HG02623 (cell line): ENCODE results near the gene IMPDH1.

Experiments
- ATAC-seq: cut with Tn5 transposase; IDR thresholded peaks from one replicate; pipeline ENCODE4 v1.9.1; 2021; ENCODE audit warnings: moderate library complexity; ENCODE audit not compliant: unreplicated experiment

Gene IMPDH1

DNA sequence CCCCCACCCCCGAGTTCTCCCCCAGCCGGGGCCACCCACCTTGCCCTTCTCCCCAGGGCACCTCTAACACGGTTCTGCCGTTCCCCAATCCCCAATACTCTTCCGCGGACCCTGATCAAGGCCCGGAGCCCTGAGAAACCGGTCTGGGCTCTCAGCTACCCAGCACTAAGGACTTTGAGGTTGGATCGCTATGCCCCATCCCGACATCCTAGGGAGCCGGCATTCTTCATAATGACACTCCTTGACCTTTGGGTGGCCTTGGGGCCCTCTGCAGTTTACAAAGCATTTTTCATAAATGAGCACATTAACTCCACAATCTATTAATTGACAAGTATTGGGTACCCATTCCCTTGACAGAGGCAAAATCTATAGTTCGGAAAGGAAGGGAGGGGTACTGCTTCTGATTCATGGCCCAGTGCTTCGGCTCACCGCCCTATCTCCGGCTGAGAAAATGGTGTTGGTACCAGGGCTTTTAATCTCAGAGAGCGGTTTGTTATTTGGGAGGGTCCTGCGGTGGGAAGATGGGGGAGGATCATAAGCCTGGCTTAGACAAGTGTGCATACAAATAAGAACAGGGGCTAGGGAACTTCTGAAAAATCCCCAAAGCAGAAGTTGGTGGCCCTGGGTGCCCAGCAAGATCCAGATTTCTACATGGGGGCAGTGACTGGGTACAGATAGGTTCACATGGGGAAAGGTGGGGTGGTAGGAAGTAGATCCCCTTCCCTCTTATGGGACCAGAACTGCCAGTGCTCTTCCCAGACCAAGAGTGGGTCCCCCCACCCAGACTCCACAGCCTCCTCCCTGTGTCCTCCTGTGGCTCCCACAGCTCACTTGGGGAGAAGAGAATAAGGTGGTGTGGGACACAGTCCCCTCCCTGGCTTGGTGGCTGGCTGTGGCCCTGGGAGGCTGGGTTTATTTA, 3.2 kb downstream of the IMPDH1 start:
- ATAC-seq, result no peak

DNA sequence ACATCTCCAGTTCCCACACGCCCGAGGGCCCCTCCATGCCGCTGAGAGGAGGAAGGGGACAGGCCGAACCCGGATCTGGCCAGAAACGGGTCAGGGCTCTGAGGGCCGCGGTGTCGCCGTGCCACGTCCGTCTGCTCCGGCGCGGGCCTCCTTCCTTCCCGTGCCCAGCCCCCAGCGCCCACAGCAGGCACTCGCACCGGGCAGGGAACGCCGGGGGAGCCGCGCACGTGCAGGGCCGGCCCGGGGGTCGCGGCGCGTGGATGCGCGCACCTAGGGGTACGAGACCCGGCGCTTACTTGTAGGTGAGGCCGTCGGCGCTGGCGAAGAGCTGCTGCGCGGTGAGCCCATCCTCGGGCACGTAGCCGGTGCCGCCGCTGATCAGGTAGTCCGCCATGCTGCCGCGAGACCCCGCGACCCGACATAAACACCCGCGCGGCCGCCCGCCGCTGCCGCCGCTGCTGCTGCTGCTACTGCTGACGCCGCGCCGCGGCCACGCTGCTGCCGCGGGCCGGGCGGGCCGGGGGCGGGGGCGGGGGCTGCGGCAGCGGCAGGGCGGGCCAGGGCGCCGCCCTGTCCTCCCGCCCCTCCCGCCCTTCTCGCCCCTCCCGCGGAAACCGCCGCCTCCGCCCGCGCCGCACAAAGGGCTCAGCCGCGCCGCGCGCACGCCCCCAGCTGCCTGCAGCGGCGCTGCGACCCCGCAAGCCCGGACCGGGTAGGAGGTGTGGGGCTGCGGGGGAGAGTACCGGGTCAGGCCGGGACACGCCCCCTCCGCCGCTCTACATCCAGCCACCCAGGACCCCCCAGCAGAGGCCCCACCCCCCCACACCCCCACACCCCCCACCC, 4.1 kb downstream of the IMPDH1 start:
- ATAC-seq, result no peak

- no peak for ATAC-seq
Measured at GRCh38 chr7:128404886-128405470, 4.8 kb downstream of the IMPDH1 start.

DNA sequence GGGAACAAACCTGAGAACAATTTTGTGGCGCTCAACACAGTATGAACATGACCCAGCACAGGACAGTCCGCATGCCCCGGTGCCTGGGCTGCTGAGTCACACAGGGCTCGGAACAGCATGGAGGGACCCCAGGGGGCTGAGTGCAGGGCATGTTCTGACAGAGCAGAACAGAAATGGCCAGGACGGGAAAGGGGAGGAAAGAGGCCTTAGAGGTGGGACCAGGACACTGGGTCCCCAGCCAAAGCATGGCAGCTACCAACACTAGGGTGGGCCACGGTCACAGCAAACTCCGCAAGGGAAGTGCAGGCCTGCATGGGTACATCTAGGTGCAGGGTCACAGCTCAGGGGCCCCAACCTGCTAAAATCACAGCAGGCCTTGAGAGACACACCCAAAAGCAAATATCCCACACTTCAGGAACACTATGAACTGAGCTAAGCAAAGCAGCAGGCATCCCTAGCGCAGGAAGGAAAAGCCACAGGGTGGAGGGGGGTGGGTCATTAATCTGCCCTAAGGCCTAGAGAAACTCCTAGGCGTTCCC, 5.6 kb downstream of the IMPDH1 start:
- no peak for ATAC-seq

DNA sequence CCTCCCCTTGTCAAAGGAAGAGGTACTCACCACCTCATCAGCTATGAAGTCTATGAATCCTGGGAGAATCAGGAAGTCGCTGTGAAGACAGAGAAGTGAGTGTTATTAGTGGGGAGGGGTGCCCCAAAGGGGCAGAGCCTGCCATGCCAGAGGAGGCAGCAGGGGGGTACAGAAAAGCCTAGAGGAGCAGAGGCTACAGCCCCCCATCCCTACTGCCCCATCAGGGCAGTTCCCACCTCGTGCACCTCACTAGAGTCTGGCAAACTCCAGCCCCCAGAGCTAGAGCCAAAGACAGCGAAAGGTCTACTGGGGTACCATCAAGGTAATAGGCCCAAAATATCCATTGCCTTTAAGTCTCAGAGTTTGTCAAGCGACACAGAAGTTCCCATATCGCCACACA, 6.1 kb downstream of the IMPDH1 start:
- no peak for ATAC-seq

GRCh38 chr7:128402356-128402755, 7.4 kb downstream of the IMPDH1 start:
- no peak for ATAC-seq

- ATAC-seq, result no peak
Measured at GRCh38 chr7:128400566-128400965, 9.2 kb downstream of the IMPDH1 start.

GRCh38 chr7:128399991-128400390, 9.8 kb downstream of the IMPDH1 start:
- no peak for ATAC-seq

DNA sequence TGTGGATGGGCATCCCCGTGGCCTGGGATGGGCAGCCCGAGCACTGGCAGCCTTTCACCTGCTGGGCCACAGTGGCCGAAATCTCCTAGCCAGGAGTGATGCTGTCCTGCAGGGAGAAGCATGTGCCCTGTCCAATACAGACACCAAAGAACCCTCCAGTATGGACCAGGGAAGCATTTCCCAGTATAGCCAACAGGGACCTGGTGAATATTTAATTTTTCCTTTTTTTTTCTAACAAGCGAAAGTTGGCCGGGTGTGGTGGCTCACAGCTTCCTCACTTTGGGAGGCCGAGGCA, 11.0 kb downstream of the IMPDH1 start:
- no peak for ATAC-seq

DNA sequence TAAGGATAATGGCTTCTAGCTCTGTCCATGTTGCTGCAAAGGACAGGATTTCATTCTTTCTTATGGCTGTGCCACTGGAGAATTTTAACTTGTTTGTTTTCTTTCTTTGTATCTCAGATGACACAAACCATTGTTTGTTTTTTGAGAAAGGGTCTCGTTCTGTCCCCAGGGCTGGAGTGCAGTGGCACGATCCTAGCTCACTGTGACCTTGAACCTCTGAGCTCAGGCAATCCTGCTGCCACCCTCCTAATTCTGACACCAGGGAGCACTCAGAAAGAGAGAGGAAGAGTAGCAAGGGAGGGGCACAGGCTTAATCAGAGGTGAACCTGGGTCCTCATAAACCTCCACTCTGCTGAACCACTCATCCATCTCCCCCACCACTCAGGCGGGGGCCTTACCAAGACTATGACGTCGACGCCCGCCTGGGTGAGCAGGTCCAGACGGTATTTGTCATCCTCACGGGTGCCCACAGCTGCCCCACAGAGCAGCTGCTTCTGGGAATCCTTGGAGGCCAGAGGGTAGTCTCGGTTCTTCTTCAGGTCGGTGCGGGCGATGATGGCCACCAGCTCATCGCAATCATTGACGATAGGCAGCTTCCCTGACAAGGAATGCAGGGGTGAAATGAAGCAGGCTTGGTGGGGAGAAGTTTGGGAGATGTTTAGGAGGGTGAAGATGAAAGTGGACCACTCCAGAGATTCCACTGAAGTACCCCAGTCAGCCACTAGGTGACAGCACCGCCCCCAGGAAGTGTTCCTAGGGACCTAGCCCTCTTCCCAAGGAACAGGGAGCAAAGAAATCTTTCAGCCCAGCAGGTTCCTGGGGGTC, 11.6 kb downstream of the IMPDH1 start:
- no peak for ATAC-seq

DNA sequence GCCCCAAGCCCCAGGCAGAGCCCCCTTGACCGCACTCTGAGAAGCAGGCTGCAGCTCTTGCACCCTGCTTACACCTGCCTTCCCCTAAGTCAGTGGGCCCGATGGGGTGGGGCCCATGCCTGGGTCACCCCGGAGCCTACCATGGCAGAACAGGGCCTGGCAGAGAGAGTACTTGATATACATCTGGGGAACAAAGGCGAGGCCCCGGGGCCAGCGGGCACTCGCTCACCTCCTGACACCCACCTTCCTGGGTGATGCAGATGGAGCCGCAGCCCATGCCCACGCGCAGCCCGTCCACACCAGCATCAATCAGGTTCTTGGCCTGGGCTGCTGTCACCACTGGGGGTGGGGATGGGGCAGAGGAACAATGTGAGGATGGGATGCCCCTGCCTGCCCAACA, 13.4 kb downstream of the IMPDH1 start:
- ATAC-seq, result no peak

DNA sequence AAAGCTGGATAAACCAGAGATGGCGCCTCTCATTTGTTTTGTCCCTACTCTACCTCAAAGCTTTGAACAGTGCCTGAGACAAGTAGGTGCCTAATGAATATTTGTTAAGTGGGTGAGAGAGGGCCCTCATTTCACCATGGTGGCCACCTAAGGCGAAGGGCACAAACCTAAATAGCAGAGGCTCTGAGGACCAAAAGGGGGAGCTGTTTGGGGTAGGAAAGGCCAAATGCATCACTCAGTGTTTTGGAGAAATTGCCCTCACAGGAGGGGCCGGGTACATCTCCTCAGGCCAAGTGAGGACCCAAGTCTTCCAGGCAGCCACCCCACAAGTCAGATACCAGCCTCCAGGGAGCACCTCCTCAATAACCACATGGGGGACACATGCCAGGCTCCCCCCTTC, 14.0 kb downstream of the IMPDH1 start:
- no peak for ATAC-seq

- no peak for ATAC-seq
Measured at GRCh38 chr7:128394904-128395496, 14.8 kb downstream of the IMPDH1 start.

DNA sequence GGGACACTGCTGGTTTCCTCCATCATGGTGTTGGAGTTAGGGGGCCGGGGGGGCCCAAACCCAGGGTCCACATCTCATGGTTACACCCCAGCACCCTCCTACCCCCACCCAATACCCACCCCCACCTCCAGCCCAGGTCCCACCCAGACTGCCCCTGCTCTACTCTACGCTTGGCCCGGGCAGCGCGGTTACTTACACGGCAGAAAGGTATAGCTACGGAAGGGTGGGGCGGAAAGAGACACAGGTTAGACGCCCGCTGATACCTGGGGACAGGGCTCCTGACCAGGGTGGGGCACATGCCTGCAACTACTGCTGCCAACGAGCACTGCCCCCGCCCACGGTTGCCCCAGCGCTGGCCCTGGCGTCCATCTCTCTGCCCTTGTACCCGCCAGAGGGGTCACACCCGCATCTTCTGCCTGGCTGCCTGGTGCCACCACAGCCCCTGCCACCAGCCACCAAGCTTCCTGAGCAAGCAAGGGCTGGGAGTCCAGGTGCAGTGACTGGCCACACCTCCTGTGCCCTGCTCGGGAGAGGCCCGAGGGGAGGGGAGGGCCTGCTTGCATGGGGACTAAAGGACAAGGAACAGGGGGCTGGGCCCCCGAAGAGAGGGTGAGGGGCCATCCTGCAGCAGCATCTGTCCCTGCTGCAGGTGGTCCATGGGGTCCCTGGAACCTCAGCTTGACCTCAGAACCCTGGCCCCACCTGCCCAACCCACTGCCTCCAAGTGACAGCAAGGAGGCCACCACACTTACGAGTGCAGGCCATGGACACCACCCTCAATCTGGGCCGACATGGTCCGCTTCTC, 16.1 kb downstream of the IMPDH1 start:
- no peak for ATAC-seq

DNA sequence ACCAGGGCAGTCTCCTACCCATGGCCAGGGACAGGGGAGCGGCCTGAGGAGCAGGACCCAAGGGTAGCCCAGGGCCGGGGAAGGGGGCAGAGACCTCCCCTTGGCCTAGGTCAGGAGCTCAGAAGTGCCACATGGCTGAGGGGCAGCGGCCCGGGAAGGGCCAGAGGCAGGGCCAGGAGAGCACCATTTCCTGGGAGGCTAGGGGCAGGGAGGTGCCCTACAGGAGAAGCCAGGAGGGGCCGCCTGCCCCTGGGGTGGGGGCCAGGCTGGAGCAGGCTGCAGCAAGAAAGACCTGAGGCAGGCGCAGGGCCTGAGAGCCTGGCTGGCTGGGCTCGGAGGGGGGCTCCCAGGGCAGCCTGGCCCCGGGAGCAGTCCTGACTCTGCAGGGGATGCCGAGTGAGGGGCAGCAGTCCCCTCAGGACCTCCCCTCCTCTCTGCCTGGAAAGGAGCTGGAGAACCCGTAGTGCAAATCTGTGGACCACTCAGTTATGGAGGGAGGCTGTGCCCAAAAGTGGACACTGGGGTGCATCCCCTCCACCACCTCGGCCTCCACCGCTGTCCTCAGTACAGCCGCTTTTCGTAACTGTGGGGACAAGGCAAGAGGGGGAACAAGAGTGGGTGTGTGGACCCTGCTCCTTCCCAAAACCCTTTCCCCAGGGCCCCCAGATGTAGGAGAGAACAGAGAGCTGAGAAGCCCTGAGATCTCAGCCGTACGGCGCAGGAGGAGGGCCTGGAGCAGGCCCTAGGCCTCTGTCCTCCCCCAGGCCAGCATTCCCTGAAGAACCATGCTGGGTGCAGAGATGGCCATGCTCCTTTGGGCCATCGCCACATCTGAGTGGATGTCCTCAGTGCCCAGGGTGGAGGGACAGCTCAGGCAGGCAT, 17.1 kb downstream of the IMPDH1 start:
- ATAC-seq, result no peak

DNA sequence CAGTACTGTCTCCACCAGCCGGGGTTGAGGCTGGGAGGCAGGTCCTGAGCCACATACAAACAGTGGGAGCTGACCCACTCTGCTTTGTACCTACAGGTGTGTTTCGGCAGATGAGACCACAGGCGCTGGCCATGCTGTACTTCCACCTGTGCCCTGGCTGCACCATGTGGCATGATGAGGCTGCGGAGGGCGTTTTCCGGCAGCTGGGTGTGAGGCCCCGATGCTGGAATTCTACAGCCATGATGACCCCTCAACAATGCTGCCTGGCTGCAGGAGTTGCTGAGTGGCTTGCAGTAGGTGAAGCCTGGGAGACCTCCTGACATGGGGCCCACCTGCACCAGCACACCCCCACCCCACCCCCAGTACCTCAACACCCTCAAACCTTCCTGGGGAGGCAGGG, 18.0 kb downstream of the IMPDH1 start:
- no peak for ATAC-seq

DNA sequence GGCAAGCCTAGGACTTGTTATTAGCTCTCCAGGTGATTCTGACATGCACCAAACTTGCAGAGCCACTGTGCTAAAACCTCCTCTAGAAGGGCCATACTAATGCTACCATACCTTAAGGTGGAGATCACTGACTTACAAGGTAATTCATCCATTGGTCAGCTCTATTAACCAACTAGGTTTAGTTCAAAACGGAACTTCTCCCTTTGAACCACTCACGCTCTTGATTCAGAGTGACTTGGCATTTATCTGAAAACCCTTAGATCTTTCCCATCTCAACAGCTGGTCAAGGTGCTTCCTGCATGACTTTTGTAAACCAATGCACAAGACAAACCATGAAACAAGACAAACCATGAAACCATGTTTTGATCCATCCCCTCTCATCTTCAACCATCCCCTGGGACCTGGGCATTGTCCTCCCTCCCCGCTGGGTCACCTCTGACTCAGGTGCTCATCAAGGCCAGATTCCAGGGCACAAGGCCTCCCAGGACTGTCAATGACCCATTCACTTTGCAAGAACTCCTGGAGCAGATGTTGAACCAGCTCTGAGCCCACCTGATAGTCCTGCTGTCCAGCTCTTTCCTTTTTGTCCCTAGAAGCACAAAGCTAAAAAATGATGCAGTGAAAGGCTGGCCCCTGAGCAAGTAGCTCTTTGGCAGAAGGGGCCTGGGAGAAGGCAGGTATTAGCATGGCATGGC, 18.8 kb downstream of the IMPDH1 start:
- ATAC-seq, result no peak
